IgD-negative memory B cell (primary cell): ENCODE measurements around the gene OLFML2B. TPM values are rescaled to one million over a fixed set of nuclear protein-coding genes. Genes with fewer than 3 reads are reported as not detected.
"Not testable (repeated sequence)": the region's sequence is repeated elsewhere in the genome, so short reads cannot be mapped to it uniquely, and the experiment has no call there.

Source experiments
- H3K27ac Mint-ChIP-seq, 3 donors: one replicate each; pipeline ENCODE4 v1.8.0; 2020 to 2022; ENCODE audit warnings: mild to moderate bottlenecking in 3 of 3, mixed read lengths in 3 of 3, moderate library complexity in 1 of 3
- H3K27me3 Mint-ChIP-seq: one replicate; pipeline ENCODE4 v1.8.0; 2021; ENCODE audit warnings: mixed read lengths
- H3K36me3 Mint-ChIP-seq: one replicate; pipeline ENCODE4 v1.8.0; 2020; ENCODE audit warnings: mild to moderate bottlenecking, mixed read lengths
- H3K4me1 Mint-ChIP-seq, 3 donors: one replicate each; pipeline ENCODE4 v1.8.0; 2020 to 2022; ENCODE audit warnings: mixed read lengths in 3 of 3, mild to moderate bottlenecking in 1 of 3
- H3K4me3 Mint-ChIP-seq, 4 donors: one replicate each; pipeline ENCODE4 v1.8.0; 2020 to 2022; ENCODE audit warnings: mild to moderate bottlenecking in 4 of 4, mixed read lengths in 4 of 4, moderate library complexity in 3 of 4
- H3K9me3 Mint-ChIP-seq, 3 donors: one replicate each; pipeline ENCODE4 v1.8.0; 2020 to 2021; ENCODE audit warnings: mixed read lengths in 3 of 3, mild to moderate bottlenecking in 1 of 3
- polyA plus RNA-seq: library from polyadenylated mRNA; unstranded; fragments of 300-500 nt; fragmentation: Illumina TruSeq; gene quantifications from one replicate; pipeline ENCODE4 v1.2.3, GENCODE V29; 2021

OLFML2B gene
- polyA plus RNA-seq, 1 donor from 2014 or later: not detected

DNA sequence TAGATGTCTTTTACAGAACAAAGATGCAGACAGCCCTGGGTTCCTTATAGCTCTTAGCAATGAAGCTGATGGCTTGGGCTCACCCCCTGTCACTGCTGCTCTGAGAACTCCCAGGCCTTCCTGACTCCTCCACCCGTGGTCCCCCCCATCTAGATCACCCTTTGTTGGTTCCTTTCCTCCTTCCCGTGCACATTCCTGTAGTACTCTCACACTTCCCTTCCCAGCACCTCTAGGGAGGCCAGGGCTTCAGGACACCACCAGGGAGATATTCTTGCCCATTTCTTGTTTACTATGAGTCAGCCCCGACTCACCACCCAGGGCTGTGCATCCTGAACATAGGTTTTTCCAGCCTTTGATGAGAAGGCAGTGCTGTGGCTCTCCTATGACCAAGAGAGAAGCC is 31.4 kb upstream of the OLFML2B start:
- H3K4me3 Mint-ChIP-seq: no peak overlapping the region
- no peaks in the 10 kb centered on the region for H3K9me3 Mint-ChIP-seq
- no peaks in the 10 kb centered on the region for H3K36me3 Mint-ChIP-seq
- peaks cover 10% of the 10 kb centered on the region for H3K27me3 Mint-ChIP-seq
- no peak overlapping the region for H3K27ac Mint-ChIP-seq
- H3K4me1 Mint-ChIP-seq: no peaks in the 10 kb centered on the region

GRCh38 chr1:162053949-162054348 is 30.3 kb upstream of the OLFML2B start:
- not testable (repeated sequence) for H3K9me3 Mint-ChIP-seq, H3K4me1 Mint-ChIP-seq, H3K4me3 Mint-ChIP-seq, H3K36me3 Mint-ChIP-seq, H3K27ac Mint-ChIP-seq
- peaks cover 10% of the 10 kb centered on the region for H3K27me3 Mint-ChIP-seq

DNA sequence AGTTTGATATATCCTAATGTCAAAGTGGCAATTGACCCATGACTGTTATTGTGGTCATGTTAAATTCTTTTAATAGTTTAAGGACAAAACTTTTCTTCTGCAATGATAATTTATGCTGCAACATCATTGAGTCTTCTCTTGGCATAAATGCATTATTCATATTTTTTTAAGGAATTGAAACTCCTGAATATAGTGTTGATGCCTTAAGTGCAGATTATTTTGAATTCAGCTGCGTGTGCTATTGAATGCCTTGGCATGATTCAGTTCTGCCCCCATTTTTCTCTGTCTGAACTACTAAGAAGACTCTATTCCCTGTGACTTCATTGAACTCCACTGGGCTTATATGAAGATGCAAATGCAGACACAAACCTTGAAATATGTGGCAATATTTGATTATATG is 23.3 kb upstream of the OLFML2B start:
- Mint-ChIP-seq H3K9me3 (peaks cover 0 to 3% (median 3%) of the 10 kb centered on the region in 3 donors), H3K4me3 (no peak overlapping the region), H3K4me1 (no peaks in the 10 kb centered on the region), H3K27ac (no peak overlapping the region), H3K36me3 (no peaks in the 10 kb centered on the region), H3K27me3 (peaks cover 9% of the 10 kb centered on the region)

DNA sequence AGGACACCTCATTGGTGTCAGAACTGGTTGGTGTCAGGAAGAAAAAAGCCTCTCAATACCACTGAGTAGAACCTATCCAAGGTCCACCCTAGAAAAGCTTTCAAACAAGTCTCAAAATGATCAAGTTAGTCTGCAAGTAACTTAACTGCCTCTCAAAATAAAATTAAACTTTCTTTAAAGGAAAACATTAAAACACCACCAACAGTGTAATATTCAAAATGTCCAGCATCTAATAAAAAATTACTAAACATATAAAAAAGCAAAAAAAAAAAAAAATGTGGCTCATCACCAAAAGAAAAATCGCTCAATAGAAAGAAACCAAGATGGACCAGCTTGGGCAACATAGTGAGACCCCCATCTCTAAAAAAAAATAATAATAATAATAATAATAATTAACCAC is 18.7 kb upstream of the OLFML2B start:
- H3K27ac Mint-ChIP-seq: no peak overlapping the region
- H3K9me3 Mint-ChIP-seq: peaks cover 0 to 3% (median 3%) of the 10 kb centered on the region in 3 donors
- H3K4me3 Mint-ChIP-seq: no peak overlapping the region
- no peaks in the 10 kb centered on the region for H3K4me1 Mint-ChIP-seq
- H3K36me3 Mint-ChIP-seq: no peaks in the 10 kb centered on the region
- H3K27me3 Mint-ChIP-seq: peaks cover 18% of the 10 kb centered on the region

GRCh38 chr1:162040657-162041056 is 17.0 kb upstream of the OLFML2B start:
- H3K4me3 Mint-ChIP-seq: no peak overlapping the region
- H3K27ac Mint-ChIP-seq: no peak overlapping the region
- H3K36me3 Mint-ChIP-seq: no peaks in the 10 kb centered on the region
- H3K4me1 Mint-ChIP-seq: no peaks in the 10 kb centered on the region
- peaks cover 21% of the 10 kb centered on the region for H3K27me3 Mint-ChIP-seq
- H3K9me3 Mint-ChIP-seq: peaks cover 0 to 3% (median 3%) of the 10 kb centered on the region in 3 donors

DNA sequence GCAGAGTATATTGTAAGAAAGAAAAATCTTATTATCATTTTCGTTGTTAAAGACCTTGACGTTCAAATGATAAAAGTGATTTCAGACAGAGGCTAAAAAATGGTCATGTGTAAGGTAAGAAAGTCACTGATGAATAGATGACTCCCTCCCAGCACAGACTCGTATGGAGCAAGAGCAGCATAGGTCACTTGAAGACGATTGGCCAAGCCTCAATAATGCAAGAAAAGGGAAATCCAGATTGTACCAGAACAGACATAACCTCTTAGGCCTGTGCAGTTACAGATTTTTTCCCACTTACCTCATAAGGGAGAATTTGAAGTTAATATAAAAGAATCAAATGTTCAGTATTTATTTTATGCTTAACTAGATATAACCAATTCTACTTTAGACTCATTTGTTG is 16.3 kb upstream of the OLFML2B start:
- Mint-ChIP-seq H3K9me3 (peaks cover 0 to 3% (median 3%) of the 10 kb centered on the region in 3 donors), H3K27me3 (peaks cover 24% of the 10 kb centered on the region), H3K36me3 (no peaks in the 10 kb centered on the region), H3K4me3 (no peak overlapping the region), H3K4me1 (no peaks in the 10 kb centered on the region), H3K27ac (no peak overlapping the region)

GRCh38 chr1:162038624-162039023 is 15.0 kb upstream of the OLFML2B start:
- H3K27me3 Mint-ChIP-seq: peaks cover 33% of the 10 kb centered on the region

GRCh38 chr1:162036163-162036562 is 12.5 kb upstream of the OLFML2B start:
- H3K36me3 Mint-ChIP-seq: no peaks in the 10 kb centered on the region
- no peak overlapping the region for H3K27ac Mint-ChIP-seq
- no peaks in the 10 kb centered on the region for H3K9me3 Mint-ChIP-seq
- no peaks in the 10 kb centered on the region for H3K4me1 Mint-ChIP-seq
- H3K4me3 Mint-ChIP-seq: no peak overlapping the region
- peaks cover 33% of the 10 kb centered on the region for H3K27me3 Mint-ChIP-seq

More at GRCh38 chr1:162038624-162039023, 15.0 kb upstream of the OLFML2B start:
- Mint-ChIP-seq H3K36me3 (no peaks in the 10 kb centered on the region), H3K27ac (no peak overlapping the region), H3K4me1 (no peaks in the 10 kb centered on the region), H3K4me3 (no peak overlapping the region), H3K9me3 (peaks cover 0 to 3% (median 2%) of the 10 kb centered on the region in 3 donors)

GRCh38 chr1:162035241-162035640 is 11.6 kb upstream of the OLFML2B start:
- Mint-ChIP-seq H3K27me3 (peaks cover 28% of the 10 kb centered on the region), H3K36me3 (no peaks in the 10 kb centered on the region), H3K9me3 (no peaks in the 10 kb centered on the region), H3K4me1 (no peaks in the 10 kb centered on the region), H3K27ac (no peak overlapping the region), H3K4me3 (no peak overlapping the region)

DNA sequence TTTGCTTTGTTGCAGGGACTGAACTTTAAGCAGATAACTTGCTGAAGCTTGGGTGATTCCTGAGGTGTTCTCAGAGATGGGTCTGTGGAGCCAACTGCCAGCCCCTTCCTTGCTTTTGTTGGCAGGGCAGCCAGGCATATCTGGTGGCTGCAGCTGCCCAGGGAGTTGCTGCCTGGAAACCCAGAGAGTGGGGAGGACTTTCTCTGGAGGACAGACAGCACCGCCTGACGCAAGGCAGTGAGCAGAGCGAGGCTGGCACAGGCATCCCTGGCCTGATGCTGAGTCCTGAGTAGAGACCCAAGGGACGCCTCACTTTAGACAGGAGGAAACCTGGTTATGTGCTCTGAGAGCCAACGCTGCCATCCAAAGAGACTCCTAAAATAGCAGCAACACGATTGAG is 9.8 kb upstream of the OLFML2B start:
- H3K27ac Mint-ChIP-seq: no peak overlapping the region
- H3K4me1 Mint-ChIP-seq: peaks cover 0 to 2% (median 0%) of the 10 kb centered on the region in 3 donors
- no peaks in the 10 kb centered on the region for H3K36me3 Mint-ChIP-seq
- H3K27me3 Mint-ChIP-seq: peaks cover 24% of the 10 kb centered on the region
- H3K4me3 Mint-ChIP-seq: no peak overlapping the region
- H3K9me3 Mint-ChIP-seq: no peaks in the 10 kb centered on the region

DNA sequence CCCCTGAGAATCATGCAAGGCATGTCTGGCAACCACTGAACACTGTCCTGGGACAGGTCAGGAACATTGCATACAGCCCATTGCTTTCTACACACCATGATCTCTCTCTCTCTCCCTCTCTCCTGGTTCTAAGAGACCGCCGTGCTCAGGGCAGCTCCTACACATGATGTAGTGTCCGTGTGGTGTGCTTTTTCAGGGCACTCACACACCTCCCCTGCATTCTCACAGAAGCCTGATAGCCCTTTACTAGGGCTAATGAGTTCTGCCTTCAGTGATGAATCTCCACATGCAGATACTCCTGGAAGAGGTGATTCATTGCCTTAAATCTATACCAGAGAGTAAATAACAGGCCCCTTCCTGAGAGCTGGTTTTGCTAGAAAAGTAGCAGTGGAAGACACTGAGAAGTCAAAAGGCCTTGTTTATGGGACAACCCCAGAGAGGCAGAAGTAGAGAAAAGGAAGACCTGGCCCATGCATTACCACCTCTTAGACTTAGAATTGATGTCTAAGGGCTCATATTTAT is 7.2 kb upstream of the OLFML2B start:
- Mint-ChIP-seq H3K9me3 (peaks cover 0 to 3% (median 0%) of the 10 kb centered on the region in 3 donors), H3K4me1 (peaks cover 0 to 2% (median 0%) of the 10 kb centered on the region in 3 donors), H3K36me3 (no peaks in the 10 kb centered on the region), H3K27ac (no peak overlapping the region), H3K27me3 (peaks cover 24% of the 10 kb centered on the region), H3K4me3 (no peak overlapping the region)

- no peak overlapping the region for H3K27ac Mint-ChIP-seq
- peaks cover 27% of the 10 kb centered on the region for H3K27me3 Mint-ChIP-seq
- peak overlapping the region in 1 of 4 donors; percentile 46 for H3K4me3 Mint-ChIP-seq
- H3K36me3 Mint-ChIP-seq: no peaks in the 10 kb centered on the region
- peaks cover 4 to 5% (median 4%) of the 10 kb centered on the region in 3 donors for H3K4me1 Mint-ChIP-seq
- peaks cover 0 to 3% (median 0%) of the 10 kb centered on the region in 3 donors for H3K9me3 Mint-ChIP-seq
These were observed 5.5 kb upstream of the OLFML2B start for GRCh38 chr1:162029157-162029556.

- peaks cover 26% of the 10 kb centered on the region for H3K27me3 Mint-ChIP-seq
- peak overlapping the region in 1 of 4 donors; percentile 46 for H3K4me3 Mint-ChIP-seq
- no peak overlapping the region for H3K27ac Mint-ChIP-seq
- H3K9me3 Mint-ChIP-seq: peaks cover 0 to 3% (median 0%) of the 10 kb centered on the region in 3 donors
- peaks cover 4 to 7% (median 4%) of the 10 kb centered on the region in 3 donors for H3K4me1 Mint-ChIP-seq
- no peaks in the 10 kb centered on the region for H3K36me3 Mint-ChIP-seq
These were observed 5.1 kb upstream of the OLFML2B start for GRCh38 chr1:162028726-162029125.

- Mint-ChIP-seq H3K36me3 (peaks cover 2% of the 10 kb centered on the region), H3K4me3 (no peak overlapping the region), H3K4me1 (peaks cover 6 to 7% (median 6%) of the 10 kb centered on the region in 3 donors), H3K27ac (no peak overlapping the region), H3K27me3 (peaks cover 35% of the 10 kb centered on the region), H3K9me3 (peaks cover 0 to 3% (median 0%) of the 10 kb centered on the region in 3 donors)
These were observed 3.2 kb upstream of the OLFML2B start for GRCh38 chr1:162026881-162027280.

DNA sequence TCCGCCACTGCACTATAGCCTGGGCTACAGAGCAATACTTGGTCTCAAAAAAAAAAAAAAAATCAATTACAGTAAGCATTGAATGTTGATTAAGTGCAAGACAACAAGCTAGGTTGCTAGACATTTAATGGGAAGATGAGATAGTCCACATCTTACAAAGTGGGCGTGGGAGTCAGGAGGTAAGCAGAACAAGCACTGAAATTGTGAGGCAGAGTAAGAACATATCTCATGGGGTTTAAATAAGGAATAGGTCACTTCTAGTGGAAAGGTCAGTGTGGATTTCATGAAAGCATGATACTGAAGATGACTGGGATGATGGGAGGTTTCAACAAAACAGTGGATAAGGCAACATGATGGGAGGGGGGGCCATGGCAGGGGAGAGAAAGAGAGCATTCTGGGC is 1.9 kb upstream of the OLFML2B start:
- peaks cover 0 to 3% (median 0%) of the 10 kb centered on the region in 3 donors for H3K9me3 Mint-ChIP-seq
- no peak overlapping the region for H3K4me3 Mint-ChIP-seq
- peaks cover 40% of the 10 kb centered on the region for H3K27me3 Mint-ChIP-seq
- H3K27ac Mint-ChIP-seq: no peak overlapping the region
- peaks cover 6 to 7% (median 6%) of the 10 kb centered on the region in 3 donors for H3K4me1 Mint-ChIP-seq
- H3K36me3 Mint-ChIP-seq: peaks cover 2% of the 10 kb centered on the region

DNA sequence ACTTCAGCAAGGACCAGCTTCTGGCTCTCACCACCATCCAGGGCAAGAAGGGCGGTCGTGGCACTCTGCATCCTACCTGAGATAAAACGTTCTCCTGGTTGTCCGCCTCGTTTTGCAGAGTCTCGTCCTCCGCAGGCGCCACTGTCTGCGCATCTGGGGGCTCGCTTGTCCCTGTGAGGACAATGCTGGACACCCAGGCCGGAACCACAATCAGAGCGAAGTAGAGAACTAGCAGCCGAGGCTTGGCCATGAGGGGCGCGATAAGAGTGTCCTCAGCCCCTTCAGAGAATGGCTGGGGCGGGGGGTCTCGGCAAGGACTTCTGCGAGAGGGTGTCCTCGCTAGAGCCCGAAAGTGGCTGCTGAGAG is 505 bp downstream of the OLFML2B start:
- peaks cover 2% of the 10 kb centered on the region for H3K36me3 Mint-ChIP-seq
- H3K27me3 Mint-ChIP-seq: peaks cover 37% of the 10 kb centered on the region
- peaks cover 4 to 7% (median 6%) of the 10 kb centered on the region in 3 donors for H3K4me1 Mint-ChIP-seq
- peaks cover 0 to 3% (median 0%) of the 10 kb centered on the region in 3 donors for H3K9me3 Mint-ChIP-seq
- H3K27ac Mint-ChIP-seq: peak overlapping the region in 1 of 3 donors; percentile 53
- peak overlapping the region; percentile 77 to 95 (median 86) for H3K4me3 Mint-ChIP-seq
